Measurements from ENCODE around the gene SLC36A4. TPM values are rescaled to one million over a fixed set of nuclear protein-coding genes. Genes with fewer than 3 reads are reported as not detected.

The SLC36A4 gene
- total RNA-seq, result 4.9 and 6.8 TPM in 2 replicates

GRCh38 chr11:93197380-93198214 is at the start of gene SLC36A4:
TSS of gene SLC36A4 (minus strand) at chr11:93197991. CDS start at chr11:93197832, 159 bp downstream.

Other genes with a start within 250 kb of the SLC36A4 start
- gene MTNR1B, start 228.3 kb downstream of the SLC36A4 start, total RNA-seq, result not detected in 2 replicates
- under 0.01 and 0.14 TPM in 2 replicates for gene DEUP1, start 132.8 kb upstream of the SLC36A4 start, total RNA-seq